NCI-H69 (cell line): ENCODE measurements around the gene HK1.
A peak's percentile ranks its signal among the peaks of the same experiment; 100 is the strongest.

Experiments
- DNase-seq: peaks from one replicate; lab custom pipeline; 2025; lab: John Stamatoyannopoulos, UW

HK1 gene

DNA sequence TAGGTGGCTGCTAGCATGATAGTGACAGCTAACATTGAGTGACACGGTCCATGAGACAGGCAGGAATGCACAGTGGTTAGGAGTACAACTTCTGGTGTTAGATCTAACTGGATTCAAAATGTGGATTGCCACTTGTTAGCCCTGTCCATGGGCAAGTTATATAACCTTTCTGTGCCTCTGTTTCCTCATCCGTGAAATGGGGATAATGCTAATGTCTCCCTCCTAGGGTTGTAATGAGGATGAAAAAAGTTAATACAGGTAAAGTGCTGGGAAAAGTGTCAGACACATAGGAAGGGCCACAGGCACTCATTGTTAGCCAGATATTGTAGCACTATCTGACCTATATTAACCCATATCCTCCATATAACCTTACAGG, 96.6 kb downstream of the HK1 start:
- no peak for DNase-seq

DNA sequence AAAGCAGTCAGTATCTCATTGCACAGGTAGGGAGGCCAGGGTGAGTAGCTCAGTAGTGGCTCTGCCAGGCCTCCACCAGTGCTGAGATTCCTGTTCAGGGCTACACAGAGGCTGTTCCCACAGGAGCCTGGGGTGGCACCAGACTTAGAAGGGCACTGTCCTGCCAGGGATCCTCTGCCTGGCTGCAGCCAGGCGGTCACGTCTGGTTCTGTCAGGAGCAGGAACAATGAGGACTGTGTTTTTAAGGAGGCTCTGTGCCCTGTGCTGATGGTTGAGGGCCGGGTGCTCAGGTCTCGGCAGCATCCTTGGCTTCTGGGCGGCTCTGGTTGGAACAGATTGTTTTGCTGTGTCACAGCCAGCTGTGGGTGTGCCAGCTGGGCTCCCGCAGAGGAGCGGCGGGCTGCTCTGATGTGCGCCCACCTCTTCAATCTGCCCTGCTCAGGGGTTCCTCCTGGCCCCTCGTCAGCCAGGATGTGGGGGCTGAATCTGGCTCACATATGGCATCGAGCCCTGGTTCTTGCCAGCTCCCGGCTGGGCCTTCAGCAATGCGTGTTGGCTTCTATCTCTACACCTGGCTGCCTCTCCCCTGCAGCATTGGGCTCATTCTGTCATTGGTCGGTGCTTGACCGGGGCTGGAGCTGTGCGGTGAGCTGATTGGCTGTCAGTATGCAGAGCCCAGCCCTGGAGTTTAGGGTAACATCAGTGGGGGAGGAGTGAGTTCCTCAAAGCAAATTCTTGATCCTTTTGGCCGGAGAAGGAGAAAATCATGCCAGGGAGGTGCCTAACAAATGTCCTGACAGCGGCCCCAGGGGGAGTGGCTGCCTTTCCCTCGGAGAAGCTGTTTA, 97.2 kb downstream of the HK1 start:
- DNase-seq = peak; percentile 55

GRCh38 chr10:69376662-69377061, 98.4 kb downstream of the HK1 start:
- DNase-seq = no peak

GRCh38 chr10:69377191-69377590, 98.9 kb downstream of the HK1 start:
- no peak for DNase-seq

- no peak for DNase-seq
Measured at GRCh38 chr10:69377933-69378332, 99.6 kb downstream of the HK1 start.

GRCh38 chr10:69379800-69380199, 101.5 kb downstream of the HK1 start:
- DNase-seq = no peak

- DNase-seq = no peak
Measured at GRCh38 chr10:69382382-69383117, 104.3 kb downstream of the HK1 start.

- no peak for DNase-seq
Measured at GRCh38 chr10:69383558-69383957, 105.3 kb downstream of the HK1 start.

GRCh38 chr10:69384320-69384719, 106.0 kb downstream of the HK1 start:
- no peak for DNase-seq

GRCh38 chr10:69385454-69386350, 107.4 kb downstream of the HK1 start:
- no peak for DNase-seq

DNA sequence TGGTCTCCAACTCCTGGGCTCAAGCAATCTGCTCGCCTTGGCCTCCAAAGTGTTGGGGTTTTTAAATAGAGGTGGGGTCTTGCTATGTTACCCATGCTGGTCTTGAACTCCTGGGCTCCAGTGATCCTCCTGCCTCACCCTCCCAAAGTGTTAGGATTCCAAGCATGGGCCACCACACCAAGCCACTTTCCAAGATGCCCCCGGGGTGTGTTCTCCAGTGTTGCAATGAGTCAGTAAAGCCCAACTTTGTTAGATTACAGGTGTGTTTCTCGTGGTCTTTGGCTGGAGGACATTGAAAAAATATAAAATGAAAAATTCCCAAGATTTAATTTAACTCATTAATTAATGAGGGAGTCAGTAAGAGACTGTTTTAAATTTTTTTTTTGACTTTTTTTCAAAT, 109.2 kb downstream of the HK1 start:
- no peak for DNase-seq

DNA sequence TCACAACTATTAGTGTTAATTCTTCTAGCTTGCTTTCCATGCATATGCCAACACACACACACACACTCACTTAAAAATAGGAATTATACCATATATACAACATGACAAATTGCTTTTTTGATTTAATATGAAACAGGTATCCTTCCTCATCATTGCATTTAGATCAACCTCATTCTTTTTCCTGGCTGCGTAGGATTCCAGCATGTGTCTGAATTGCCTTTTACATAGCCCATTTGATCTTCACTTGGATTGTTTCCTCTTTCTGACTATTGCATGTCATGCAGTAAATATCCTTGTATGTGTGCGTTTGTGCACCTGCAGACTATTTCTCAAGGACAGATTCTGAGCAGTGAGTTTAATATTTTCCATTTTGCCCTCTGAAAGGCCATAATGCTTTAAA, 110.2 kb downstream of the HK1 start:
- DNase-seq = no peak

- peak; percentile 27 for DNase-seq
Measured at GRCh38 chr10:69389827-69390490, 111.7 kb downstream of the HK1 start.

GRCh38 chr10:69391158-69391557, 112.9 kb downstream of the HK1 start:
- no peak for DNase-seq

DNA sequence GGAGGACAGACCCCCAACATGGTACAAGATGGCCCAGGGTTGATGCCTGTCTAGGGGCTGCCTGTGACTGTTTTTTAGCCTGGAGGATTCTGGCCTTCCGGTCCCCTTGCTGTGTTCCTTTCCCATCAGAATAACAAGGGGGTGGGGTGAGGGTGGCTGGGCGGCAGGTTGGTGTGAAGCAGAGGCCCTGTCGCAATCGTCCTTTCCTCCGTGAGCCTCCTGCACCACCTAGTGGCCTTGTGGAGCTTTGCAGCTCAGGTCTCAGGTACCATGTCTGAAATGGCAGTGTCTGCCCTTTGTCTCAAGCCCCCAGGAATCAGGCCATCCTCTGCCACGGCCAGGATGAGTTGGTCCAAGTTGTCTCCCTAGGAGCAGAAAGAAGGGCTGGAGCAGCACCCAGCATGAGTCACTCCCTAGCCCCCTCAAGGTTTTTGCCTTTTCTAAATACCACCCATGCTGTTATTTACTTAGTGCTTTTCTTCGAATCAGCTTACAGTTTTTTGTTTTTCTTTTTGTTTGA, 114.2 kb downstream of the HK1 start:
- DNase-seq = peak; percentile 75

GRCh38 chr10:69394020-69394419, 115.7 kb downstream of the HK1 start:
- no peak for DNase-seq

DNA sequence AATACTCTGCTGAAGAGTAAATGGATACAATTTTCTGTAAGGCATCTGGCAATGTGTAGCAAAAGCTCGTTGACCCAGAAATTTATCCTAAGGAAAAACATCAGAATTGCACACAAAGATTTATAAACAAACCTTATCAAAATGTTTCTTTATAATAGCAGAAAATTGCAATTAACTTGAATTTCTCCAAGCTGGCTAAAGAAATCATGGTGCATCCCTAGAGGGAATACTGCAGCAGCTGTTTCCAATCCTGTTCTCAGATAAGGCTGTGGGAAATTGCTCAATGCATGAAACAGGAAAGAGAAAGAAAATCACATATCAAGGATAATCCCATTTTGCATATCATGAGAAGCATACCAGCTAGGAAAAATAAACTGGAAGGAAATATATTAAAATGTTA, 119.7 kb downstream of the HK1 start:
- no peak for DNase-seq

- no peak for DNase-seq
Measured at GRCh38 chr10:69398466-69398865, 120.2 kb downstream of the HK1 start.

DNA sequence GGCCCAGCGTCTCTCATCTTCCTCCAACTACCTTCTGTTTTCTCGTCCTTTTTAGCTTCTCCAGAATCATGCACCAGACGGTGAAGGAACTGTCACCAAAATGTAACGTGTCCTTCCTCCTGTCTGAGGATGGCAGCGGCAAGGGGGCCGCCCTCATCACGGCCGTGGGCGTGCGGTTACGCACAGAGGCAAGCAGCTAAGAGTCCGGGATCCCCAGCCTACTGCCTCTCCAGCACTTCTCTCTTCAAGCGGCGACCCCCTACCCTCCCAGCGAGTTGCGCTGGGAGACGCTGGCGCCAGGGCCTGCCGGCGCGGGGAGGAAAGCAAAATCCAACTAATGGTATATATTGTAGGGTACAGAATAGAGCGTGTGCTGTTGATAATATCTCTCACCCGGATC, 122.6 kb downstream of the HK1 start:
- no peak for DNase-seq

- DNase-seq = no peak
Measured at GRCh38 chr10:69401416-69401815, 123.1 kb downstream of the HK1 start.

GRCh38 chr10:69402386-69402785, 124.1 kb downstream of the HK1 start:
- DNase-seq = no peak

DNA sequence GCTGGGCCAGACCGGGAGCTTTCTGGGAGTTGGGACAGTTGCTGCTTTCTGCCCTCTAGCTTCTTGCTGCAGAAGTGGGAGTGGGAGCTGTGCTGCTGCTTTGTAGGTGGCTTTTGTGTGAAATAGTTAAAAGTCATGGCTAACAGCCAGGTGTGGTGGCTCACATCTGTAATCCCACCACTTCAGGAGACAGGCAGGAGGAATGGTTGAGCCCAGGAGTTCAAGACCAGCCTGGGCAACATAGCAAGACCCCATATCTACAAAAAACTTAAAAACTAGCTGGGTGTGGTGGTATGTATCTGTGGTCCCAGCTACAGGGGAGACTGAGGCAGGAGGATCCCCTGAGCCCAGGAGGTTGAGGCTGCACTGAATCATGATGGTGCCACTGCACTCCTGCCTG, 124.8 kb downstream of the HK1 start:
- no peak for DNase-seq
